Stimulated activated CD8-positive, alpha-beta memory T cell treated with anti-CD3 and anti-CD28 coated beads, Interleukin-12 subunit alpha, Interleukin-12 subunit beta, amount 100 ng/mL, for 1 hour (primary cell): ENCODE results near the gene EMC8.

Source experiments
- DNase-seq: peaks from one replicate; pipeline ENCODE4 v3.0.0-alpha.2; 2020; ENCODE audit warnings: low read depth

The EMC8 gene

GRCh38 chr16:85784813-85785212 is 14.5 kb downstream of the EMC8 start:
- no peak for DNase-seq

GRCh38 chr16:85783441-85783840 is 15.9 kb downstream of the EMC8 start:
- DNase-seq, result no peak

GRCh38 chr16:85782451-85782850 is 16.9 kb downstream of the EMC8 start:
- DNase-seq, result no peak

- DNase-seq, result no peak
Observed at GRCh38 chr16:85781695-85782370, 17.5 kb downstream of the EMC8 start.

GRCh38 chr16:85781156-85781555 is 18.2 kb downstream of the EMC8 start:
- no peak for DNase-seq

GRCh38 chr16:85780281-85780680 is 19.1 kb downstream of the EMC8 start:
- no peak for DNase-seq

GRCh38 chr16:85778873-85779272 is 20.5 kb downstream of the EMC8 start:
- no peak for DNase-seq

GRCh38 chr16:85777583-85778310 is 21.6 kb downstream of the EMC8 start:
- no peak for DNase-seq

- DNase-seq, result no peak
Observed at GRCh38 chr16:85774811-85775210, 24.5 kb downstream of the EMC8 start.

- DNase-seq, result no peak
Observed at GRCh38 chr16:85774136-85774535, 25.2 kb downstream of the EMC8 start.

GRCh38 chr16:85773044-85773443 is 26.3 kb downstream of the EMC8 start:
- DNase-seq, result no peak

GRCh38 chr16:85770741-85771140 is 28.6 kb downstream of the EMC8 start:
- DNase-seq, result no peak

- no peak for DNase-seq
Observed at GRCh38 chr16:85768199-85768598, 31.1 kb downstream of the EMC8 start.

GRCh38 chr16:85767531-85767930 is 31.8 kb downstream of the EMC8 start:
- no peak for DNase-seq

- no peak for DNase-seq
Observed at GRCh38 chr16:85765767-85766166, 33.6 kb downstream of the EMC8 start.

- DNase-seq, result no peak
Observed at GRCh38 chr16:85765211-85765610, 34.1 kb downstream of the EMC8 start.

- no peak for DNase-seq
Observed at GRCh38 chr16:85763616-85764015, 35.7 kb downstream of the EMC8 start.

- DNase-seq, result no peak
Observed at GRCh38 chr16:85762970-85763369, 36.4 kb downstream of the EMC8 start.

- no peak for DNase-seq
Observed at GRCh38 chr16:85761861-85762260, 37.5 kb downstream of the EMC8 start.

GRCh38 chr16:85759631-85760419 is 39.5 kb downstream of the EMC8 start:
- DNase-seq, result no peak

GRCh38 chr16:85759136-85759535 is 40.2 kb downstream of the EMC8 start:
- DNase-seq, result no peak

- no peak for DNase-seq
Observed at GRCh38 chr16:85757341-85757822, 42.0 kb downstream of the EMC8 start.
